ENCODE results near the gene PIGC. TPM values are rescaled to one million over a fixed set of nuclear protein-coding genes. Genes with fewer than 3 reads are reported as not detected.
A peak's percentile ranks its signal among the peaks of the same experiment; 100 is the strongest.

Gene PIGC
- total RNA-seq, 1 donor from 2014 or later: 28.0 TPM

- H3K4me3 ChIP-seq (ENCODE audit: low read depth, low read length): no peak overlapping the region
- no peaks in the 10 kb centered on the region for H3K27me3 ChIP-seq (ENCODE audit: control insufficient read depth, insufficient read depth, low read length)
- no peaks in the 10 kb centered on the region for H3K36me3 ChIP-seq (ENCODE audit: control insufficient read depth, insufficient read depth, low read length)
- DNase-seq (ENCODE audit: low read depth): no peak
- no peak for TF ChIP-seq CTCF (IDR thresholded peaks at IDR 0.05; ENCODE audit: insufficient read depth, low read length, poor library complexity, severe bottlenecking)
These were observed 6.6 kb upstream of the PIGC start for GRCh38 chr1:172450524-172450885.

GRCh38 chr1:172449585-172450523, 6.0 kb upstream of the PIGC start:
- H3K4me3 ChIP-seq (ENCODE audit: low read depth, low read length): no peak overlapping the region
- H3K27me3 ChIP-seq (ENCODE audit: control insufficient read depth, insufficient read depth, low read length): no peaks in the 10 kb centered on the region
- peak; percentile 81 for TF ChIP-seq CTCF (IDR thresholded peaks at IDR 0.05; ENCODE audit: insufficient read depth, low read length, poor library complexity, severe bottlenecking)

GRCh38 chr1:172448995-172449584, 5.2 kb upstream of the PIGC start:
- H3K27me3 ChIP-seq (ENCODE audit: control insufficient read depth, insufficient read depth, low read length): no peaks in the 10 kb centered on the region
- no peaks in the 10 kb centered on the region for H3K36me3 ChIP-seq (ENCODE audit: control insufficient read depth, insufficient read depth, low read length)
- peak; percentile 35 for DNase-seq (ENCODE audit: low read depth)
- TF ChIP-seq CTCF (IDR thresholded peaks at IDR 0.05; ENCODE audit: insufficient read depth, low read length, poor library complexity, severe bottlenecking): no peak
- H3K4me3 ChIP-seq (ENCODE audit: low read depth, low read length): no peak overlapping the region

More at GRCh38 chr1:172449585-172450523, 6.0 kb upstream of the PIGC start:
- no peaks in the 10 kb centered on the region for H3K36me3 ChIP-seq (ENCODE audit: control insufficient read depth, insufficient read depth, low read length)
- DNase-seq (ENCODE audit: low read depth): no peak

DNA sequence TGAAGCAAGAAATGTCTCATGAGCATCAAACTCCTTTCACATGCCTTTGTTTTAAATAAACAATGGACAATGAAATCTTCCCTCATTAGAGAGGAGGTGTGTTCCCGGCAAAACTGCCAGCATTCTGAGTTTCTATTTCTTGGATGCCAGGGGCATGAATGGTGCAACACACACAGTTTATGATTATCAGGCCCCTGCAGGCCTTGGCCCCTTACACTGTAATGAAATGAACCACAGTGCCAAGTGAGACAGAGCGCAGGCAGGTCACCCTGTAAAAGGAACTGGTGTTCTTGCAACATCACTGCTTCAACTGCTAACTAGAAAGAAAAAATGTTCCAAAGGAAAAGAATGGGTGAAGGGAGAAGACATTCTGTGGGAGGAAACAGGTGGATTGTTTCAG, 3.8 kb upstream of the PIGC start:
- no peak for DNase-seq (ENCODE audit: low read depth)
- Histone ChIP-seq H3K36me3 (ENCODE audit: control insufficient read depth, insufficient read depth, low read length) (no peaks in the 10 kb centered on the region), H3K4me3 (ENCODE audit: low read depth, low read length) (no peak overlapping the region), H3K27me3 (ENCODE audit: control insufficient read depth, insufficient read depth, low read length) (no peaks in the 10 kb centered on the region)
- TF ChIP-seq CTCF (IDR thresholded peaks at IDR 0.05; ENCODE audit: insufficient read depth, low read length, poor library complexity, severe bottlenecking): no peak

GRCh38 chr1:172446547-172446946, 2.7 kb upstream of the PIGC start:
- no peak for DNase-seq (ENCODE audit: low read depth)
- no peak overlapping the region for H3K4me3 ChIP-seq (ENCODE audit: low read depth, low read length)

More at GRCh38 chr1:172446547-172446946, 2.7 kb upstream of the PIGC start:
- H3K36me3 ChIP-seq (ENCODE audit: control insufficient read depth, insufficient read depth, low read length): no peaks in the 10 kb centered on the region
- no peak for TF ChIP-seq CTCF (IDR thresholded peaks at IDR 0.05; ENCODE audit: insufficient read depth, low read length, poor library complexity, severe bottlenecking)
- no peaks in the 10 kb centered on the region for H3K27me3 ChIP-seq (ENCODE audit: control insufficient read depth, insufficient read depth, low read length)
